OCI-LY1 (cell line): ENCODE measurements around the gene DNM2.

Experiments used
- CTCF ChIP-seq: fragments of 200-600 bp; sonication (generic), shearing (Covaris generic); IDR thresholded peaks from 2 replicates; pipeline ENCODE4 v1.5.1; 2017; ENCODE audit warnings: mild to moderate bottlenecking, antibody characterized with exemption, low read length, moderate library complexity, mixed read lengths
- EZH2 ChIP-seq: fragments of 200-600 bp; sonication (generic), shearing (Covaris generic); IDR thresholded peaks from 2 replicates; pipeline ENCODE4 v1.8.0; 2017; ENCODE audit warnings: borderline replicate concordance, mixed run types, mild to moderate bottlenecking, antibody characterized with exemption, low read length, moderate library complexity, mixed read lengths

- TF ChIP-seq CTCF (no peak), EZH2 (no peak)
Measured at GRCh38 chr19:10812902-10813404, 95.1 kb downstream of the DNM2 start.
